Panc1 (cell line): Measurements from ENCODE around the gene GABRA4. TPM values are rescaled to one million over a fixed set of nuclear protein-coding genes. Genes with fewer than 3 reads are reported as not detected.

ENCODE experiments used
- ATAC-seq: fragments of 200-7000 bp; cut with Tn5 transposase; 2 replicates; pipeline ENCODE4 v1.9.1; 2020; ENCODE audit warnings: mild to moderate bottlenecking, moderate library complexity
- BruUV-seq: library from RNA; stranded (reverse); fragments of 400-500 nt; replicated peaks from 2 replicates; lab custom pipeline; 2021; lab: Mats Ljungman, UMichigan
- CTCF ChIA-PET: fragments of 300-600 bp; sonication (Branson Sonifier 250); formaldehyde crosslinking; loops from one replicate; lab custom pipeline; 2022; ENCODE audit warnings: antibody characterized with exemption; lab: Charles Lee
- POLR2A ChIA-PET: fragments of 300-600 bp; sonication (Branson Sonifier 250); formaldehyde crosslinking; loops from one replicate; lab custom pipeline; 2022; ENCODE audit warnings: antibody characterized with exemption; lab: Charles Lee
- DNase-seq: peaks from one replicate; pipeline ENCODE4 v3.0.0-alpha.2; 2010; ENCODE audit warnings: low read depth, low spot score
- H3K27ac ChIP-seq: 2 replicates; pipeline ENCODE4 v1.5.1; 2011; ENCODE audit warnings: mild to moderate bottlenecking, low read length, inconsistent platforms
- H3K27me3 ChIP-seq: fragments of 200-500 bp; sonication (Bioruptor generic); 2 replicates; pipeline ENCODE4 v1.6.0; 2014; ENCODE audit warnings: low read length, inconsistent platforms; ENCODE audit not compliant: control insufficient read depth, insufficient read depth
- H3K36me3 ChIP-seq: fragments of 200-500 bp; sonication (Bioruptor generic); 2 replicates; pipeline ENCODE4 v1.5.1; 2014; ENCODE audit warnings: inconsistent platforms, mild to moderate bottlenecking, low read length, moderate library complexity; ENCODE audit not compliant: control insufficient read depth, insufficient read depth
- H3K4me1 ChIP-seq: 2 replicates; pipeline ENCODE4 v1.5.1; 2011; ENCODE audit warnings: inconsistent platforms, mild to moderate bottlenecking, low read length, moderate library complexity; ENCODE audit not compliant: control insufficient read depth, insufficient read depth
- H3K4me3 ChIP-seq, 2 experiments: 2 replicates each; pipeline ENCODE4 v1.5.1; 2011 to 2012; ENCODE audit warnings: low read depth in 2 of 2, low read length in 2 of 2, mild to moderate bottlenecking in 2 of 2, inconsistent platforms in 1 of 2, moderate library complexity in 1 of 2
- H3K9me3 ChIP-seq: fragments of 200-500 bp; sonication (Bioruptor generic); 2 replicates; pipeline ENCODE4 v1.5.1; 2014; ENCODE audit warnings: low read depth, mild to moderate bottlenecking, inconsistent platforms, low read length, moderate library complexity; ENCODE audit not compliant: control insufficient read depth, insufficient read depth
- CTCF ChIP-seq: fragments of 450-650 bp; IDR thresholded peaks from 2 replicates; pipeline ENCODE4 v1.5.1; 2017; ENCODE audit warnings: mild to moderate bottlenecking
- POLR2AphosphoS5 ChIP-seq: IDR thresholded peaks from 2 replicates; pipeline ENCODE4 v1.6.1; 2012; ENCODE audit warnings: mild to moderate bottlenecking, low read depth, low read length, moderate library complexity
- SIN3A ChIP-seq: IDR thresholded peaks from 2 replicates; pipeline ENCODE4 v1.6.1; 2012; ENCODE audit warnings: low read depth, mild to moderate bottlenecking, low read length, moderate library complexity, borderline replicate concordance; ENCODE audit not compliant: insufficient read depth
- TCF7L2 ChIP-seq: IDR thresholded peaks from 2 replicates; pipeline ENCODE4 v1.6.1; 2011; ENCODE audit warnings: mild to moderate bottlenecking, low read depth, low read length, inconsistent platforms
- in situ Hi-C: cut with HindIII; loops from 2 replicates; pipeline ENCODE4 v1.10.0; 2016; ENCODE audit warnings: low sequenced_read_pairs, low pct_unique_long_range_greater_than_20kb
- intact Hi-C: fragments of 100-400 bp; cut with micrococcal nuclease; formaldehyde crosslinking; loops from one replicate; pipeline ENCODE4 v1.10.0; 2022; ENCODE audit not compliant: unreplicated experiment
- total RNA-seq: library from RNA; stranded (reverse); gene quantifications from one replicate; pipeline ENCODE4 v1.2.1, GENCODE V29; 2021; ENCODE audit not compliant: unreplicated experiment
- TF ChIP-seq, protein P1 (sequence below), 2 experiments: IDR thresholded peaks; 2 replicates each; pipeline ENCODE4 v1.6.1; 2011 to 2012; ENCODE audit warnings: low read depth in 2 of 2, control low read depth in 1 of 2, low read length in 1 of 2, mild to moderate bottlenecking in 1 of 2, moderate library complexity in 1 of 2; ENCODE audit not compliant: insufficient read depth in 1 of 2

Gene GABRA4
- total RNA-seq, 1 experiment from 2014 or later = not detected

GRCh38 chr4:46967631-46968030, 25.8 kb downstream of the GABRA4 start:
- ATAC-seq = no peak
- POLR2A ChIA-PET = no interaction called here
- no peaks in the 10 kb centered on the region for H3K36me3 ChIP-seq
- DNase-seq = no peak
- H3K4me3 ChIP-seq = no peak overlapping the region
- no TSS peak for BruUV-seq
- intact Hi-C loops (no loop called here), in situ Hi-C loops (no loop called here)
- CTCF ChIA-PET = no interaction called here
- TF ChIP-seq POLR2AphosphoS5 = no peak
- TF ChIP-seq, protein P1, sequence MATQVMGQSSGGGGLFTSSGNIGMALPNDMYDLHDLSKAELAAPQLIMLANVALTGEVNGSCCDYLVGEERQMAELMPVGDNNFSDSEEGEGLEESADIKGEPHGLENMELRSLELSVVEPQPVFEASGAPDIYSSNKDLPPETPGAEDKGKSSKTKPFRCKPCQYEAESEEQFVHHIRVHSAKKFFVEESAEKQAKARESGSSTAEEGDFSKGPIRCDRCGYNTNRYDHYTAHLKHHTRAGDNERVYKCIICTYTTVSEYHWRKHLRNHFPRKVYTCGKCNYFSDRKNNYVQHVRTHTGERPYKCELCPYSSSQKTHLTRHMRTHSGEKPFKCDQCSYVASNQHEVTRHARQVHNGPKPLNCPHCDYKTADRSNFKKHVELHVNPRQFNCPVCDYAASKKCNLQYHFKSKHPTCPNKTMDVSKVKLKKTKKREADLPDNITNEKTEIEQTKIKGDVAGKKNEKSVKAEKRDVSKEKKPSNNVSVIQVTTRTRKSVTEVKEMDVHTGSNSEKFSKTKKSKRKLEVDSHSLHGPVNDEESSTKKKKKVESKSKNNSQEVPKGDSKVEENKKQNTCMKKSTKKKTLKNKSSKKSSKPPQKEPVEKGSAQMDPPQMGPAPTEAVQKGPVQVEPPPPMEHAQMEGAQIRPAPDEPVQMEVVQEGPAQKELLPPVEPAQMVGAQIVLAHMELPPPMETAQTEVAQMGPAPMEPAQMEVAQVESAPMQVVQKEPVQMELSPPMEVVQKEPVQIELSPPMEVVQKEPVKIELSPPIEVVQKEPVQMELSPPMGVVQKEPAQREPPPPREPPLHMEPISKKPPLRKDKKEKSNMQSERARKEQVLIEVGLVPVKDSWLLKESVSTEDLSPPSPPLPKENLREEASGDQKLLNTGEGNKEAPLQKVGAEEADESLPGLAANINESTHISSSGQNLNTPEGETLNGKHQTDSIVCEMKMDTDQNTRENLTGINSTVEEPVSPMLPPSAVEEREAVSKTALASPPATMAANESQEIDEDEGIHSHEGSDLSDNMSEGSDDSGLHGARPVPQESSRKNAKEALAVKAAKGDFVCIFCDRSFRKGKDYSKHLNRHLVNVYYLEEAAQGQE (IDR thresholded peaks at IDR 0.05; ENCODE audit: insufficient read depth in 1 of 2, low read depth in 2 of 2, low read length in 1 of 2) = no peak
- no peak for TF ChIP-seq SIN3A
- no peak for TF ChIP-seq TCF7L2
- TF ChIP-seq CTCF = no peak
- no peaks in the 10 kb centered on the region for H3K27me3 ChIP-seq
- no peaks in the 10 kb centered on the region for H3K4me1 ChIP-seq
- no peaks in the 10 kb centered on the region for H3K9me3 ChIP-seq
- no peak overlapping the region for H3K27ac ChIP-seq

DNA sequence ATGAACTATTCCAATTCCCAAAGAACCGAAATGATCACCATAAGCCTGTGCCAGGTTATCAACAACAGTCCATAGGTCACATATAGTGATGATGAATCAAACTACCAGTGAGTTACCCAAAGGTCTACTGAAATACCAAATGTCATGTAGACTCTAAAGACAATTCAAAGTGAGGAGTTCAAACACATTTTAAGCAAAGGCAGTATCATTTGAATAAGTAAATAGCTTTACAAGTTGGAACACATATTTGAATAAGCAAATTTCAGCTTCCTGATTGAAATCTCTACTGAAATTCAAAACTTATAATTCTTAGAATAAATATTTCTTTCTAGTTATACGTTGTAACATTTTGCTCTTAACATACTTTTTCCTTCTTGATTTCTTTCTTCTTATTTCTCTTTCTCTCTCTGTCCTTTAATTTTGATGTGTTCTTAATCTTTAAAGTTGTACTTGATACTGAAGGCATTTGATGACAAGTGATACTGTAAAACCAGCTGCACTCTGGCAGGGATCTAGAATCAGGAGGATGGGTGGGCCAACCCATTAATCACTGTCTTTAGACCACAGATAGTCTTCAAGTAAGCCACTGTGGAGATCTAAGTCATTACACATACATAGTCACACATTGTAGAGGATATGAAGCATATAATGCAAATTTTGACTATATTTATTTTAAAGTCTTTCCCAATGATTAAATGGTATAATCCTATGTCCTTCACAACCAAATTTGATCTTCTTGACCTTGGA, 34.5 kb downstream of the GABRA4 start:
- no peak overlapping the region for H3K4me3 ChIP-seq
- CTCF ChIA-PET = no interaction called here
- ATAC-seq (no peak), DNase-seq (no peak)
- in situ Hi-C loops (no loop called here), intact Hi-C loops (no loop called here)
- no peak for TF ChIP-seq SIN3A
- TF ChIP-seq POLR2AphosphoS5 = no peak
- no peak for TF ChIP-seq CTCF
- no peak for TF ChIP-seq TCF7L2
- TF ChIP-seq, protein P1 (IDR thresholded peaks at IDR 0.05; ENCODE audit: insufficient read depth in 1 of 2, low read depth in 2 of 2, low read length in 1 of 2) = no peak
- H3K27ac ChIP-seq = no peak overlapping the region
- H3K4me1 ChIP-seq = no peaks in the 10 kb centered on the region
- no peaks in the 10 kb centered on the region for H3K36me3 ChIP-seq
- H3K9me3 ChIP-seq = no peaks in the 10 kb centered on the region
- POLR2A ChIA-PET = no interaction called here
- H3K27me3 ChIP-seq = no peaks in the 10 kb centered on the region
- BruUV-seq = no TSS peak
